Astrocyte of the spinal cord (primary cell): Measurements from ENCODE around the gene CCDC141.

Experiments used
- DNase-seq: peaks from one replicate; pipeline ENCODE4 v3.0.0; 2011; ENCODE audit warnings: low read depth, low spot score
- H3K4me3 ChIP-seq: 2 replicates; pipeline ENCODE4 v1.5.1; 2011; ENCODE audit warnings: low read depth, mild to moderate bottlenecking, low read length, moderate library complexity
- CTCF ChIP-seq: IDR thresholded peaks from 2 replicates; pipeline ENCODE4 v1.5.1; 2012; ENCODE audit warnings: low read depth, mild to moderate bottlenecking, low read length, inconsistent platforms
- in situ Hi-C: cut with HindIII; loops from 2 replicates; pipeline ENCODE4 v1.10.0; 2017; ENCODE audit warnings: low sequenced_read_pairs

CCDC141 gene

DNA sequence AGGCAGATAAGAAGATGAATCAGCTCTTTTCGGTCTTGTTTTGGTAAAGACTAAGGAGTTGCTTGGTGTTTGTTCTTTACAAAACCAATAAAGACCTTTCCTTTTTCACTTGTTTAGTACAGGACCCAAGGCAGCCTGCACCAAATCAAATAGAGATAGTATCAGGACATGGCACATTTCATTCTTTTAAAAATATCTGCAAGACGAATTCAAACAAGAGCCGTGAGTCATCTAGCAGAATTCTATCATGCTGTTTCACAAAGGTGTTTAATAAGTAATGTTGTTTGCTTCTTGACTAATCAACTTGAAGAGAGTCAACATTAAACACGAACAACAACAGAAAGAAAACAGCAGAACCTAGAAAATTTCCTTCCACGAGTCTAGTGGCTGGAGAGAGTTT, 139.9 kb downstream of the CCDC141 start:
- DNase-seq = no peak
- no peak overlapping the region for H3K4me3 ChIP-seq
- in situ Hi-C loops = no loop called here
- no peak for TF ChIP-seq CTCF

- H3K4me3 ChIP-seq = no peak overlapping the region
- no peak for DNase-seq
- in situ Hi-C loops = no loop called here
- TF ChIP-seq CTCF = no peak
These were observed 140.4 kb downstream of the CCDC141 start for GRCh38 chr2:178909507-178909906.

GRCh38 chr2:178908810-178909209, 141.1 kb downstream of the CCDC141 start:
- no peak overlapping the region for H3K4me3 ChIP-seq
- in situ Hi-C loops = no loop called here
- TF ChIP-seq CTCF = no peak
- DNase-seq = no peak

DNA sequence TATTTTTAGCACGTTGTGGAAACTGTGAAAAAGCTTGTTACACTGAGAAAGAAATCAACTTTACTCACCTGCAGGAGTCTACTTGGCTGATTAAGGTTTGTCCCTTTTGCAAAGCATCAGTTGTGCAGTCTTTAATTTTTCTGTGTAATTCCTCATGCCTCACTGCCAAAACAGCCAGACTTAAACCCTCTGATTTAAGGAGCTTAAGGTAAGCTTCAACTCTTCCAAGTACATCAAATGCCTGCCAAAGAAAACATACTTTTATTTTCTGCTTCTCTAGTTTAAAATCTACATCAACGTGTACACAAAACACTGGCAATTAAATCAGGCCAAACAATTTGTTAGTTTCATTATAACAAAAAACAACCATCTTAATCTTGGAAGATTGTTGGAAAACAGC, 144.7 kb downstream of the CCDC141 start:
- DNase-seq = no peak
- in situ Hi-C loops = no loop called here
- no peak for TF ChIP-seq CTCF
- no peak overlapping the region for H3K4me3 ChIP-seq

DNA sequence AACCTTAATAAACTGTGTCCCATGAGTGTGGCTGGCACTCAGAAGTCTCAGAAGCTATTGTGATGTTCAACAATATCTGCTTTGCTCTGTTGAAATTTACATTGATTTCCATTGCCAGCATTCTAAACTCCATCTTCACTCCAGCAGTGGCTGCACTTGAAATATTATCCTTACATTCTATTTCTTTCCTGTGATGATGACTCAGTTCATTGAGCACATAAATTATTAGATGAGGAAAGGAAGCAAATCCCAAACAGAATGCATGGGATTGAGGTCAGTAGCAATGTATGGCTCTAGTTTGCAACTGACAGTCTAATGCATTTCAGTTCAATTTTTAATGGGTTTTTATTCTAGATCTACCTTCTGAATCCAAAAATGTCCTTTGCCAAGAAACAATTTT, 150.3 kb downstream of the CCDC141 start:
- in situ Hi-C loops = no loop called here
- no peak for TF ChIP-seq CTCF
- no peak for DNase-seq
- H3K4me3 ChIP-seq = no peak overlapping the region

DNA sequence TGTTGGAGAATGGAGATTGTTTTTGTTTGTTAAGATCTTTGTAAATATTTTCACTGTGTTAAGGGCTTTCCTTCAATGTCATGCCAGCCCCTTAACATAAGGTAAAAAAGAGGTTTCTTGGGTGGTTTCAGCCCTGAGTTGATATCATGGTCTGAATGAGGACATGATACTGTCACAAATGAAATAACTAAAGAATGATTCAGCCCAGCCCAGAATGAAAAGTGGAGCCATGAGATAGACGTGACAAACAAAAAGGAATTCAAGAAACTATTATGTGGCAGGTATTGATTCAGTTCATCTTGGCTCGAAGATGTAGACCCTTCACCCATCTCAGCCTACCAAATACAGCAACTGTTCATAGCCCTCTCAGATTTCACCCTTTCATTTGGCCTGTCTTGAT, 154.1 kb downstream of the CCDC141 start:
- TF ChIP-seq CTCF = no peak
- H3K4me3 ChIP-seq = no peak overlapping the region
- DNase-seq = no peak
- in situ Hi-C loops = no loop called here

DNA sequence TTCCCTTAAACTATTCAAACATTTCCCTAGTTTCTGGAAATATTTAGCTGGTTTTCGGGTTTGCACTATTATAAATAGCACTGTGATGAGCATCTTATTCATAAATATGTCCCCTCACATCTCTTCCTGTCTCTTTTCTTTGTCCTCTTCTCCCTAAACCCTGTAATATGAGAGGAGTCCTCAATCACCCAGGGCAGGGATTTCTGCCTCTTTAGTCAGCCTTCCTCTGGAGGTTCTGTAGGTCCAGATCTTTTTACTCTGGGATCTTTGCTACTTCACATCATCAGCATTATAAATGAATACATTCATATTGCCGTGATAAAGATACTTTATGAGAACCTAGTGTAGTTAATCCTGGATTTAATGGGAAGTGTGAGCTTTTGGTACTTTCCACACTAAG, 154.8 kb downstream of the CCDC141 start:
- in situ Hi-C loops = no loop called here
- no peak for DNase-seq
- H3K4me3 ChIP-seq = no peak overlapping the region
- TF ChIP-seq CTCF = no peak
